H1 (cell line): ENCODE results near the gene FHIT.

Experiments used
- CBX5 ChIP-seq: fragments of 300-800, 300-1000 bp; sonication (generic); IDR thresholded peaks from 2 replicates; pipeline ENCODE4 v1.7.1; 2016; ENCODE audit warnings: antibody characterized with exemption, low read length, low read depth
- CTCF ChIP-seq, 3 experiments: IDR thresholded peaks; 1 replicate in 2 of 3; 2 replicates in 1 of 3; pipeline versions ENCODE4 v1.5.1 to v1.6.1; 2011; ENCODE audit warnings: low read length in 3 of 3, mild to moderate bottlenecking in 3 of 3, inconsistent platforms in 2 of 3, low read depth in 1 of 3, moderate library complexity in 1 of 3; ENCODE audit not compliant: insufficient read depth in 1 of 3; ENCODE audit errors: control extremely low read depth in 1 of 3
- EP300 ChIP-seq, 2 experiments: IDR thresholded peaks; 1 replicate in 1 of 2; 2 replicates in 1 of 2; pipeline ENCODE4 v1.6.1; 2011 to 2012; ENCODE audit warnings: low read depth in 2 of 2, low read length in 2 of 2, mild to moderate bottlenecking in 2 of 2, borderline replicate concordance in 1 of 2, inconsistent platforms in 1 of 2, moderate library complexity in 1 of 2
- JUND ChIP-seq: IDR thresholded peaks from 2 replicates; pipeline ENCODE4 v1.6.1; 2011; ENCODE audit warnings: mild to moderate bottlenecking, improper control_type of control experiment, low read length
- POLR2A ChIP-seq, 2 experiments: IDR thresholded peaks; 1 replicate in 1 of 2; 2 replicates in 1 of 2; pipeline ENCODE4 v1.6.1; 2011; ENCODE audit warnings: low read depth in 2 of 2, low read length in 2 of 2, mild to moderate bottlenecking in 2 of 2; ENCODE audit errors: control extremely low read depth in 1 of 2
- RAD21 ChIP-seq, 2 experiments: IDR thresholded peaks in 1 of 2; conservative IDR thresholded peaks in 1 of 2; 2 replicates each; pipeline ENCODE4 v1.6.1; 2011; ENCODE audit warnings: low read depth in 2 of 2, low read length in 2 of 2, improper control_type of control experiment in 1 of 2, inconsistent platforms in 1 of 2, mild to moderate bottlenecking in 1 of 2, moderate library complexity in 1 of 2
- RFX5 ChIP-seq: IDR thresholded peaks from 2 replicates; pipeline ENCODE4 v1.6.1; 2011; ENCODE audit warnings: low read depth, low read length, improper control_type of control experiment, borderline replicate concordance
- TAF1 ChIP-seq: IDR thresholded peaks from 2 replicates; pipeline ENCODE4 v1.6.1; 2011; ENCODE audit warnings: mild to moderate bottlenecking, low read depth, low read length
- TAF7 ChIP-seq: optimal IDR thresholded peaks from 2 replicates; pipeline ENCODE3; 2011; ENCODE audit warnings: low read depth, mild to moderate bottlenecking, inconsistent platforms, low read length, moderate library complexity, borderline replicate concordance

GRCh38 chr3:59708202-59708601 is 1543.0 kb downstream of the FHIT start:
- no peak for TF ChIP-seq CTCF (IDR thresholded peaks at IDR 0.05; ENCODE audit: control extremely low read depth in 1 of 3, insufficient read depth in 1 of 3, low read depth in 1 of 3, low read length in 3 of 3)
- no peak for TF ChIP-seq TAF1
- TF ChIP-seq TAF7, result no peak
- TF ChIP-seq JUND, result no peak
- no peak for TF ChIP-seq RAD21 (IDR thresholded peaks at IDR 0.05 in 1 of 2, conservative IDR thresholded peaks at IDR 0.05 in 1 of 2; ENCODE audit: low read depth in 2 of 2, low read length in 2 of 2)
- no peak for TF ChIP-seq CBX5
- TF ChIP-seq RFX5, result no peak
- TF ChIP-seq EP300 (IDR thresholded peaks at IDR 0.05; ENCODE audit: borderline replicate concordance in 1 of 2, low read depth in 2 of 2, low read length in 2 of 2), result no peak
- TF ChIP-seq POLR2A (IDR thresholded peaks at IDR 0.05; ENCODE audit: control extremely low read depth in 1 of 2, low read depth in 2 of 2, low read length in 2 of 2), result no peak
